Hematopoietic multipotent progenitor cell (in vitro differentiated cells): ENCODE data around the gene U2AF2. TPM values are rescaled to one million over a fixed set of nuclear protein-coding genes. Genes with fewer than 3 reads are reported as not detected.
A peak's percentile ranks its signal among the peaks of the same experiment; 100 is the strongest.

Source experiments
- DNase-seq, 3 donors: peaks; one replicate each; pipeline ENCODE4 v3.0.0-alpha.2; 2011 to 2015; ENCODE audit warnings: low read depth in 2 of 3, low spot score in 2 of 3
- total RNA-seq: library from RNA; depleted of rRNA; stranded (reverse); fragments of >200 nt; gene quantifications from one replicate; pipeline ENCODE4 v1.2.3, GENCODE V29; 2012

Gene U2AF2
- total RNA-seq, 1 donor, result 158 TPM

DNA sequence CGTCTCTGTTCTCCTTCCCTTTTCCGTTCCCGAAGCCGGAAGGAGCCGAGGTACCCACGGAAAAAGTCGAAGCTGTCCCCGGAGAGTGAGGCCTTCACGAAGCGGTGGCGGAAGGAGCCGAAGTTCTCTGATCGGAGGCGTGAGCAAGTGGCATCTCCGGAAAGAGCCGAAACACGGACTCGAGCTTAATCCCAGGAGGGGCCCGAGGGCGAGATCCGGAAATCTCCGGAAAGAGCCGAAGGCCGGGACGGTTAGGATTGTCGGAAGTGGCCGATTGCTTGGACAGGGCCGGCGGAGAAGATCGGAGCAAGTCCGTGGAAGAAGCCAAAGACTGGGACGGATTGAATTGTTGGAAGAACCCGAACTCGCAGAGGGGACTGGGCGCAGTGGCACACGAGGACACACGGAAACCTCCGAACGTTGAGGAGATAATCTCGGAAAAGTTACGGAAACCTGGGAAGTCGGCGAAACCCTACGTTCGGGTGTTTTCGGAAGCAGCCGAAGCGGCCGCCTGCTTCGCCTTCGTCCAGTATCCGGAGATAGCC is 440 bp upstream of the U2AF2 start:
- peak; percentile 95 to 100 (median 100) for DNase-seq

GRCh38 chr19:55655648-55656040 is 809 bp downstream of the U2AF2 start:
- DNase-seq, result no peak

- no peak for DNase-seq
Measured at GRCh38 chr19:55656552-55656951, 1.7 kb downstream of the U2AF2 start.

GRCh38 chr19:55656988-55657747 is 2.3 kb downstream of the U2AF2 start:
- no peak for DNase-seq

DNA sequence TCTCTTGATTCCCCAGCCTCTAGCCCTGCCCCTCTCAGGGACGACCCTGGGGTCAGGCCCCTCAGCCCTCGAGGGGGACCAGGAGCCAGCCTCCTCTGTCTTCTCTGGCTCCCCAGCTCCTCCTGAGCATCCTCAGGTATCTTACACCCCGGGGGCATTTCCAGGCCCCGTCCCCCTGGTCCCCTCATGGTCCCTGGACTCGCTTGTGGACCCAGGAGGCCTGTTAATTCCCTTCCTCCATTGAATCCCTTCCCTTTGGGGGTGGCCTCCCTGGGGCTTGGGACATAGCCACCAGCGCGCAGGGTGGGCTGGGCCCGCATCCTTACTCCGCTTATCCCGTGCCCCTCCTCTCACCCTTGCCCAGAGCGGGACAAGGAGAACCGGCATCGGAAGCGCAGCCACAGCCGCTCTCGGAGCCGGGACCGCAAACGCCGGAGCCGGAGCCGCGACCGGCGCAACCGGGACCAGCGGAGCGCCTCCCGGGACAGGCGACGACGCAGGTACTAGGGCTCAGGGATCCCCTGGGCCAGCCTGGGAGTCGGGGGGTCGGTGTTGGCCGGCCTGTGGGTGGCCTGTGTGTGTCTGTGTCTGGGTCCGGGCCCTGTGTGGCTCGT is 4.1 kb downstream of the U2AF2 start:
- no peak for DNase-seq

DNA sequence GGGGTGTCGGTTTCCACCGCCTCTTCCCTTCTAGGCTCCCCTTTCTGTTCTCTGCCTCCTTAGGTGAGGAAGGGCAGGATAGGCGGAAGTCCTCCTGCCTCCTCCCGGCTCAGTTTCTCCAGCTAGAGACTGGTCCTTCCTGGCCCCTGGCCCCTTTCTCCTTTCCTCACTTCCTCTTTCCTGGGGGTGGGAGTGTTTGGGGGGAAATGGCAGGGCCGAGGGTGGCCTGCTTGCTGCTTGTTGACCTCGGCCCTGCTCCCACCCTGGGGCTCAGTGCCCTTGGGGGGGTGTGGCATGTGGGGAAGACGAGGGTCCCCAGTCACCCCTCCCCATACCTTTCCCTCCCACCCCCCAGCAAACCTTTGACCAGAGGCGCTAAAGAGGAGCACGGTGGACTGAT is 5.0 kb downstream of the U2AF2 start:
- DNase-seq, result no peak

DNA sequence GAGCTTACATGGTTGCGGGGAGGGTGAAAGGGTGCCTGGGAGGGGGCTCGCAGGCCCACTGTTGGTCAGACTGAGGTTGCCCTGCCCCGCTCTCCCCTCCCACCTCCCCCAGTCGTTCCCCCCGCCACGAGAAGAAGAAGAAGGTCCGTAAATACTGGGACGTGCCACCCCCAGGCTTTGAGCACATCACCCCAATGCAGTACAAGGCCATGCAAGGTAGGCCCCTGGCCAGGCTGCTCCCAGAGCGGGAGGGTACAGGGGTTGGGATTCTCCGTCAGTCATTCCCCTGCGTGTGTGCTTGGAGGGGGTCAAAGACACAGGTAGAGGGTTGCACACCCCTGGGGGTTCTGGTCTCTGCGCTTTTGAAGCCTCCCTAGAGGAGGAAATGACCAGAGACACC is 5.6 kb downstream of the U2AF2 start:
- DNase-seq, result no peak

- DNase-seq, result no peak
Measured at GRCh38 chr19:55660991-55661390, 6.2 kb downstream of the U2AF2 start.

DNA sequence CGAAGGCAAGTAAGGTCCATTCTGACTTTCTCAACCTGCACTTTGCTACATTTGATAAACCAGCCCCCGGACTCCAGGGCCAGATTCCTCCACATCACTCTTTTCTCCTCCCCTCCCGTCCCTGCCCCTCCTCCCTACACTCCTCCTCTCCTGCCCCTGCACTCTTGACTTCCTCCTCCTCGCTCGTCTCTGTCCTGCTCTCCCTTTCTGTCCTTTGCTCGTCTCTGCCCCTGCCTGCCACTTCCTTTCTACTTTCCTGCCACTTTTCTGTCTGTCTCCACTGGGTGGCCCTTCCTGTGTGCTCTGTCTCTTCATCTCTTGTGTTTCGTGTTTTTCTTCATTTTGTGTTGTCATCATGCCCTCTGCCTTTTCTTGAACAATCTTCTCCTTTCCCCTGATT is 7.0 kb downstream of the U2AF2 start:
- no peak for DNase-seq

GRCh38 chr19:55663846-55664536 is 9.2 kb downstream of the U2AF2 start:
- no peak for DNase-seq

DNA sequence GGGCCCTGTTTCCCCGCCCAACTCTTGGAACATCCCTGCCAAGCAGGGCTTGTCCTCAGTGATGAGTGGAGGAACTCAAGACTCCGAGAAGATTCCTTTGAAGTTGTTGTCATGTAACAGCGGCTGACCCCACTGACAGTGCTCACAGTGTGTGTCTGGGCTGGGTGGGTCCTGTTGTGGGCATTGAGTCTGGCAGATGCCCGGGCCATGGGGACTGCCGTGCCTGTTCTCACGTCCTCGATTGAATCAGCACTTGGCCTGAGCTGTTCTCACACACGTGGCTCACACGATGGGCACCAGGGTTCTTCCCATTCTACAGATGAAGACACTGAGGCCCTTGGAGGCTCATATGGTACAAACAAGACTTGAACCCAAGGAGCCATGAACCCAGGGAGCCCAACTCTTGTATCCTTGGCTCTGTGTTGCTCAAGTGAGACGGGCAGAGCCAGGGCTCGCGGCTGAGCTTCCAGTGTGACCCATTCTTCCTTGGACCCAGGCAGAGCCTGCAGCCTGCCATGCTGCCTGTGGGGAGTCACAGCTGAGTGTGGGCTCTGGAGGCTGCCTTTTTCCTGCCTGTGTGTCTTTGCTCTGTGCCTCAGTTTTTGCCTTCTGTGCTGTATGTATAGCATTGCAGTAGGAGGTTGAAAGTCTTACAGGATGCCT is 11.6 kb downstream of the U2AF2 start:
- no peak for DNase-seq

DNA sequence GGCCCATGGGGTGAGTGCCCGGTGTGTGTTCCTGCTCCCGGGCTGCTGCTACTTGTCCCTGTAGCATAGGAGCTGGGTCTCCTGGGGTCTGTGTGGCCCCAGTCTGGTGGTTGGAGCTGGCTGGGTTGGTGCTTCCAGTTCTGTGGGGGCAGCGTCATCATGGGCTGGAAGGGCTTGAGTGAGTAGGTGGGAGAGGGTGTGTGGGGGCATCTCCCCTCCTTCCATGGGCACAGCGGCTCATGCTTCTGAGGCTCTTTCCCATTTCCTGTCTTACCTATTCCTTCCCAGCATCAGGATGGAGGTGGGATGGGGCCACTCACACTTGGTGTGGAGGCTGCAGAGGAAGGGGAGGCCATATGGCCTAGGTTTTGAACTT is 12.2 kb downstream of the U2AF2 start:
- DNase-seq, result no peak

- DNase-seq, result no peak
Measured at GRCh38 chr19:55667511-55667910, 12.7 kb downstream of the U2AF2 start.

DNA sequence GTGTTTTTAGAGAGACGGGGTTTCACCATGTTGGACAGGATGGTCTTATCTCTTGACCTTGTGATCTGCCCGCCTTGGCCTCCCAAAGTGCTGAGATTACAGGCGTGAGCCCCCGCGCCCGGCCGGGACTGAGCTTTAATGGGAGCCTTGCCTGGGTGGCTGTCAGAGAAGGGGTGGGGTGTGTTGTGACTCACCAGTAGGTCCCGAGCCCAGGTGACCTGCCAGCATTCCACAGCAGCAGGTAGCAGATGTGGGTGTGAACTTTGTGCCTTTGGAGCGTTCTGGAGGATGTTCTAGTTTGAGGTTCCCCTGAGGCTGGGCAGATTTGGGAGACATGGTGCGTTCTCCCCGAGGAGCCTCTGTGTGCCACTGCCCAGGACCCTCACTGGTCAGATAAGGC is 13.1 kb downstream of the U2AF2 start:
- DNase-seq, result no peak

- DNase-seq, result no peak
Measured at GRCh38 chr19:55668603-55669348, 13.9 kb downstream of the U2AF2 start.

GRCh38 chr19:55669418-55670279 is 14.8 kb downstream of the U2AF2 start:
- no peak for DNase-seq

DNA sequence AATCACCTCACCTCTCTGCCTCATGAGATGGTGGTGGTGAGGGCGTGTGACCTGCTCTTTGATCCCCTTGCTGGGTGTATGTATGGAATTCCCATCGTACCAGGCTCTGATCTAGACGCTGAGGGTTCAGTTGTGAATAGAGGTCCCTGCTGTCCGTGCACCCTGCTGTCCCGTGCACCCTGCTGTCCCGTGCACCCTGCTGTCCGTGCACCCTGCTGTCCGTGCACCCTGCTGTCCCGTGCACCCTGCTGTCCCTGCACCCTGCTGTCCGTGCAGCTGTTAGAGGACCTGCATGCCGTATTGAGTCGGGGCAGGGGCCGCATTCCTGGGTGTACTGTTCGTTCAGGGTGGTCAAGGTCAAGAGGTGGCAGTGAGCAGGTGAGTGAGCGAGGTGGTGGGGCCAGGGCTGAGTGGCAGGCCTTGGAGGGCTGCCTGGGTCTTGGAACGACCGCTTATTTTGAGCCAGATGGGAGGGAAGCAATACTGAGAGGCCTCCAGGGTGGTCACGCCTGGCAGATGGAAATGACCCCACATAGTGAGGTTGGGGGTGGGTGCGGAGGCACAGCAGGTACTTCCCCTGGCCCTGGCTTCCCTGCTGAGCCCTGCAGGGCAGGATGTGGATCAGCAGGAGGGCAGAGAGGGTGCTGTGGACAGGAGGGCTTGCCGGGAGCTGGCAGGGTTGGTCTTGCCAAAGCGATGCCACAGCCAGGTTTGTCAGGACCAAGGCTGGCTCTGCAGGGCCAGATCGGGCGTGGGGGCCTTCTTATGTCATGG is 15.6 kb downstream of the U2AF2 start:
- DNase-seq, result no peak

GRCh38 chr19:55671054-55671378 is 16.2 kb downstream of the U2AF2 start:
- no peak for DNase-seq

GRCh38 chr19:55672418-55672817 is 17.6 kb downstream of the U2AF2 start:
- no peak for DNase-seq
